Transverse colon (tissue), 4 donors: ENCODE measurements around the gene IFITM5. TPM values are rescaled to one million over a fixed set of nuclear protein-coding genes. Genes with fewer than 3 reads are reported as not detected.
"Not testable (repeated sequence)": the region's sequence is repeated elsewhere in the genome, so short reads cannot be mapped to it uniquely, and the experiment has no call there.

Experiments used
- DNase-seq: peaks from one replicate; pipeline ENCODE4 v3.0.0-alpha.2; 2019
- H3K27ac ChIP-seq, 4 donors: fragments of 200-600 bp; sonication (generic); 2 replicates each; pipeline ENCODE4 v1.5.1; 2016 to 2018; ENCODE audit warnings: inconsistent platforms in 4 of 4
- H3K27me3 ChIP-seq: fragments of 200-600 bp; sonication (generic); 2 replicates; pipeline ENCODE4 v1.5.1; 2017; ENCODE audit warnings: inconsistent platforms
- H3K36me3 ChIP-seq, 4 donors: fragments of 200-600 bp; sonication (generic); 2 replicates each; pipeline ENCODE4 v1.5.1; 2017 to 2019; ENCODE audit warnings: inconsistent platforms in 4 of 4
- H3K4me1 ChIP-seq, 4 donors: fragments of 200-600 bp; sonication (generic); 2 replicates each; pipeline ENCODE4 v1.5.1; 2017 to 2020; ENCODE audit warnings: inconsistent platforms in 4 of 4
- H3K4me3 ChIP-seq, 4 donors: fragments of 200-600 bp; sonication (generic); 1 replicate in 1 of 4; 2 replicates in 3 of 4; pipeline versions ENCODE4 v1.5.1 to v1.6.1; 2017 to 2019; ENCODE audit warnings: inconsistent platforms in 4 of 4
- H3K9me3 ChIP-seq, 2 donors: fragments of 200-600 bp; sonication (generic); 2 replicates each; pipeline ENCODE4 v1.5.1; 2017 to 2019; ENCODE audit warnings: inconsistent platforms in 2 of 2
- CTCF ChIP-seq, 5 experiments: fragments of 200-600 bp in 3 of 5; fragments of 450-650 bp in 2 of 5; sonication (generic) in 3 of 5; IDR thresholded peaks; 1 replicate in 2 of 5; 2 replicates in 3 of 5; pipeline ENCODE4 v1.5.1; 2016 to 2017; ENCODE audit warnings: antibody characterized with exemption in 5 of 5, inconsistent platforms in 3 of 5, mild to moderate bottlenecking in 2 of 5, moderate library complexity in 1 of 5
- EP300 ChIP-seq: sonication (generic); formaldehyde crosslinking; IDR thresholded peaks from one replicate; pipeline ENCODE4 v1.6.1; 2017; ENCODE audit warnings: antibody characterized with exemption, low read depth
- POLR2A ChIP-seq: fragments of 450-650 bp; IDR thresholded peaks from one replicate; pipeline ENCODE4 v1.6.1; 2016; ENCODE audit warnings: antibody characterized with exemption, mild to moderate bottlenecking, moderate library complexity
- POLR2AphosphoS5 ChIP-seq, 3 donors: sonication (generic); formaldehyde crosslinking; IDR thresholded peaks; one replicate each; pipeline ENCODE4 v1.6.1; 2016; ENCODE audit warnings: antibody characterized with exemption in 3 of 3
- WGBS, 2 donors: methylation state at CpG; one replicate each; pipeline ENCODE4 v1.1.5; 2018; ENCODE audit warnings: low coverage in 1 of 2; 5-methylcytosine and 5-hydroxymethylcytosine counted together
- in situ Hi-C, 4 donors: fragments of 200-750 bp; cut with MboI; loops; one replicate each; pipeline versions ENCODE4 v1.15.0 to v1.15.1; 2017; ENCODE audit warnings: low sequenced_read_pairs in 3 of 4, low pct_ligation_motif_present in 1 of 4, low pct_unique_long_range_greater_than_20kb in 1 of 4
- intact Hi-C: fragments of 100-400 bp; cut with DNase I; formaldehyde crosslinking; loops from one replicate; pipeline ENCODE4 v1.15.1; 2023; ENCODE audit warnings: low total_unique reads
- total RNA-seq, 4 donors: library from RNA; depleted of rRNA; stranded (reverse); fragments of >200 nt; gene quantifications; one replicate each; pipeline ENCODE4 v1.1.0, GENCODE V29; 2016

Gene IFITM5
- total RNA-seq, 4 donors from 2014 or later, result not detected

- H3K27me3 ChIP-seq, result peaks cover 12% of the 10 kb centered on the region
- H3K4me3 ChIP-seq, result peak overlapping the region; percentile 27 to 49 (median 42)
- WGBS, 2 donors, result 44% methylated on average over 9 of the region's 9 CpGs; no CpG with 5 or more reads in 1 of the 2 donors
- intact Hi-C loops (no loop called here), in situ Hi-C loops (no loop called here)
- peak overlapping the region; percentile 88 to 90 (median 89) for H3K27ac ChIP-seq
- H3K4me1 ChIP-seq, result peaks cover 13 to 53% (median 33%) of the 10 kb centered on the region in 4 donors
- DNase-seq, result no peak
- H3K9me3 ChIP-seq, result no peaks in the 10 kb centered on the region
- H3K36me3 ChIP-seq, result no peaks in the 10 kb centered on the region
- TF ChIP-seq CTCF (IDR thresholded peaks at IDR 0.05), result no peak
- TF ChIP-seq POLR2AphosphoS5 (IDR thresholded peaks at IDR 0.05), result peak in 1 of 3 donors; percentile 5
These were observed 15.7 kb upstream of the IFITM5 start for GRCh38 chr11:315051-315481.

- H3K36me3 ChIP-seq, intact Hi-C loops, DNase-seq, in situ Hi-C loops, H3K9me3 ChIP-seq: not testable (repeated sequence)
- H3K27me3 ChIP-seq, result peaks cover 12% of the 10 kb centered on the region
- WGBS, 2 donors, result 53% methylated on average over 3 of the region's 6 CpGs; no CpG with 5 or more reads in 1 of the 2 donors
- peak overlapping the region; percentile 88 to 90 (median 89) for H3K27ac ChIP-seq
- H3K4me1 ChIP-seq, result peaks cover 18 to 55% (median 39%) of the 10 kb centered on the region in 4 donors
- peak overlapping the region; percentile 24 to 49 (median 42) for H3K4me3 ChIP-seq
These were observed 15.2 kb upstream of the IFITM5 start for GRCh38 chr11:314554-314875.

- DNase-seq, result peak; percentile 62
- Histone ChIP-seq H3K27me3 (peaks cover 12% of the 10 kb centered on the region), H3K36me3 (no peaks in the 10 kb centered on the region), H3K27ac (peak within 1 kb of the TSS; percentile 88 to 90 (median 89)), H3K9me3 (no peaks in the 10 kb centered on the region), H3K4me3 (peak within 1 kb of the TSS; percentile 24 to 49 (median 42)), H3K4me1 (peaks cover 20 to 57% (median 44%) of the 10 kb centered on the region in 4 donors)
- TF ChIP-seq POLR2AphosphoS5 (IDR thresholded peaks at IDR 0.05) (peak; percentile 82 to 88 (median 83)), POLR2A (peak; percentile 85), CTCF (IDR thresholded peaks at IDR 0.05) (peak in 1 of 5 experiments; percentile 17), EP300 (no peak)
- WGBS, 2 donors, result 0 to 4% methylated on average over 1 to 18 of the region's 18 CpGs
- in situ Hi-C loops, result no loop called here
- intact Hi-C loops, result no loop called here
These were observed 14.6 kb upstream of the IFITM5 start, which contains the start of gene IFITM1 for GRCh38 chr11:313787-314553. Gene IFITM1 (plus strand): TSS chr11:314040. CDS start chr11:314171, 131 bp downstream.

- Histone ChIP-seq H3K9me3 (no peaks in the 10 kb centered on the region), H3K27ac (peak overlapping the region; percentile 88 to 90 (median 89)), H3K4me3 (peak overlapping the region in 3 of 4 donors; percentile 39 to 49 (median 45)), H3K36me3 (no peaks in the 10 kb centered on the region), H3K27me3 (peaks cover 12% of the 10 kb centered on the region), H3K4me1 (peaks cover 20 to 57% (median 45%) of the 10 kb centered on the region in 4 donors)
- no peak for TF ChIP-seq CTCF (IDR thresholded peaks at IDR 0.05)
- TF ChIP-seq POLR2AphosphoS5 (IDR thresholded peaks at IDR 0.05), result no peak
- no peak for TF ChIP-seq EP300
- TF ChIP-seq POLR2A, result no peak
- in situ Hi-C loops, result no loop called here
- no peak for DNase-seq
- WGBS, 2 donors, result 58% methylated on average over 4 of the region's 8 CpGs; no CpG with 5 or more reads in 1 of the 2 donors
- intact Hi-C loops, result no loop called here
These were observed 14.0 kb upstream of the IFITM5 start for GRCh38 chr11:313304-313786.
